Measurements from ENCODE around the gene AFMID. TPM values are rescaled to one million over a fixed set of nuclear protein-coding genes. Genes with fewer than 3 reads are reported as not detected.
A peak's percentile ranks its signal among the peaks of the same experiment; 100 is the strongest.

Gene AFMID
- total and polyA plus RNA-seq, 9 of the 15 experiments (the other 6 are each of a cell fraction or from before 2014, with no cell fraction given): 62.1 to 188 (median 74.4) TPM

DNA sequence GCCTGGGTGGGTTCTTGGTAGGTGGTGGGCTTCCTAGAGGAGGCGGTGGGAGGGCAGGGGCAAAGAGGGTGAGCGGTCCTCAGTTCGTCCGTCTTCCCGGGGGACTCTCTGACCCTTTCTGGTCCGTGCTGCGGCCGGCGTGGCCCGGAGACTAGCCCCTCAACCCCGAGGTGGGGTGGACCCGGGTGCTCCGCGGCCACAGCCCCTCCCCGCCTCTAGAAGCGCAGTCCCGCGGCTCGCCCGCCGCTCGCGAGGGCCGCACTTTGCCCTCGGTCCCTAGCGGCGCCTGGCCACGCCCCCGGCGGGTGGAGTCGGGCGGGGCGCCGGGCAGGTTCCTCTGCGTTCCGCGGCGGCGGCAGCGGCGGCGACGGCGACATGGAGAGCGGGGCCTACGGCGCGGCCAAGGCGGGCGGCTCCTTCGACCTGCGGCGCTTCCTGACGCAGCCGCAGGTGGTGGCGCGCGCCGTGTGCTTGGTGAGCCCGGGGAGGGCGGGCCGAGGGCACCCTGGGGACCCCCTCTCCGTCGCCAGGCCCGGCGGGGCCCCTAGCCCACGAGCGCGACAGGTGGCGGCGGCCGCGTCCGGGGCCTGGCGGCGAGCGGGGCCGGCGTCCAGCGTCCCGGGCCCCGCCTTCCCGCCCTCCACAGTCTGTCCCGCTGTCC lies 18.8 kb upstream of the AFMID start, which contains the start of gene SYNGR2 (continued):
- no peak for TF ChIP-seq E2F5 (CRISPR knock-in tag; IDR thresholded peaks at IDR 0.05)
- TF ChIP-seq PHB (CRISPR knock-in tag; IDR thresholded peaks at IDR 0.05): no peak
- TF ChIP-seq HSF4 (CRISPR knock-in tag; IDR thresholded peaks at IDR 0.05; ENCODE audit: borderline replicate concordance): no peak
- no peak for TF ChIP-seq HDAC3 (IDR thresholded peaks at IDR 0.05; ENCODE audit: borderline replicate concordance, partially characterized antibody)
- no peak; a peak in 1 of 4 replicates for TF ChIP-seq MNT (conservative IDR thresholded peaks at IDR 0.05)
- TF ChIP-seq FOS (IDR thresholded peaks at IDR 0.05; ENCODE audit: extremely low read depth, insufficient read length): no peak
- TF ChIP-seq, protein P1, sequence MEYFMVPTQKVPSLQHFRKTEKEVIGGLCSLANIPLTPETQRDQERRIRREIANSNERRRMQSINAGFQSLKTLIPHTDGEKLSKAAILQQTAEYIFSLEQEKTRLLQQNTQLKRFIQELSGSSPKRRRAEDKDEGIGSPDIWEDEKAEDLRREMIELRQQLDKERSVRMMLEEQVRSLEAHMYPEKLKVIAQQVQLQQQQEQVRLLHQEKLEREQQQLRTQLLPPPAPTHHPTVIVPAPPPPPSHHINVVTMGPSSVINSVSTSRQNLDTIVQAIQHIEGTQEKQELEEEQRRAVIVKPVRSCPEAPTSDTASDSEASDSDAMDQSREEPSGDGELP (CRISPR knock-in tag; IDR thresholded peaks at IDR 0.05; ENCODE audit: borderline replicate concordance): 0 out of 2 replicates have a peak, but pooled peaks have one; percentile 54
- peak; percentile 94 for TF ChIP-seq CHD2 (IDR thresholded peaks at IDR 0.05; ENCODE audit: low read depth, low read length)
- TF ChIP-seq ZBTB8A (IDR thresholded peaks at IDR 0.05; ENCODE audit: partially characterized antibody): no peak
- no peak for TF ChIP-seq ZNF778 (CRISPR knock-in tag; IDR thresholded peaks at IDR 0.05)
- TF ChIP-seq ZBTB7A (IDR thresholded peaks at IDR 0.05; ENCODE audit: borderline replicate concordance, control insufficient read depth, low read depth, low read length): peak; percentile 90; the same call in 1 of the 2 replicates
- TF ChIP-seq SMARCA4 (IDR thresholded peaks at IDR 0.05): no peak
- TF ChIP-seq RBFOX2 (IDR thresholded peaks at IDR 0.05; ENCODE audit: low read depth, low read length): peak; percentile 85
- TF ChIP-seq ZNF639 (CRISPR knock-in tag; conservative IDR thresholded peaks at IDR 0.05 in 1 of 2, IDR thresholded peaks at IDR 0.05 in 1 of 2): 0 out of 4 replicates have a peak, but pooled peaks of 1 of the 2 experiments have one; percentile 71
- TF ChIP-seq ATF1 (CRISPR knock-in tag; IDR thresholded peaks at IDR 0.05): no peak
- peak; percentile 38; the same call in 1 of the 2 replicates for TF ChIP-seq ATF1 (tag; IDR thresholded peaks at IDR 0.05)
- TF ChIP-seq NONO (IDR thresholded peaks at IDR 0.05; ENCODE audit: low read depth in 2 of 2, low read length in 1 of 2): peak in 1 of 2 experiments; percentile 91; a peak in 3 of 4 replicates
- TF ChIP-seq, protein P2, sequence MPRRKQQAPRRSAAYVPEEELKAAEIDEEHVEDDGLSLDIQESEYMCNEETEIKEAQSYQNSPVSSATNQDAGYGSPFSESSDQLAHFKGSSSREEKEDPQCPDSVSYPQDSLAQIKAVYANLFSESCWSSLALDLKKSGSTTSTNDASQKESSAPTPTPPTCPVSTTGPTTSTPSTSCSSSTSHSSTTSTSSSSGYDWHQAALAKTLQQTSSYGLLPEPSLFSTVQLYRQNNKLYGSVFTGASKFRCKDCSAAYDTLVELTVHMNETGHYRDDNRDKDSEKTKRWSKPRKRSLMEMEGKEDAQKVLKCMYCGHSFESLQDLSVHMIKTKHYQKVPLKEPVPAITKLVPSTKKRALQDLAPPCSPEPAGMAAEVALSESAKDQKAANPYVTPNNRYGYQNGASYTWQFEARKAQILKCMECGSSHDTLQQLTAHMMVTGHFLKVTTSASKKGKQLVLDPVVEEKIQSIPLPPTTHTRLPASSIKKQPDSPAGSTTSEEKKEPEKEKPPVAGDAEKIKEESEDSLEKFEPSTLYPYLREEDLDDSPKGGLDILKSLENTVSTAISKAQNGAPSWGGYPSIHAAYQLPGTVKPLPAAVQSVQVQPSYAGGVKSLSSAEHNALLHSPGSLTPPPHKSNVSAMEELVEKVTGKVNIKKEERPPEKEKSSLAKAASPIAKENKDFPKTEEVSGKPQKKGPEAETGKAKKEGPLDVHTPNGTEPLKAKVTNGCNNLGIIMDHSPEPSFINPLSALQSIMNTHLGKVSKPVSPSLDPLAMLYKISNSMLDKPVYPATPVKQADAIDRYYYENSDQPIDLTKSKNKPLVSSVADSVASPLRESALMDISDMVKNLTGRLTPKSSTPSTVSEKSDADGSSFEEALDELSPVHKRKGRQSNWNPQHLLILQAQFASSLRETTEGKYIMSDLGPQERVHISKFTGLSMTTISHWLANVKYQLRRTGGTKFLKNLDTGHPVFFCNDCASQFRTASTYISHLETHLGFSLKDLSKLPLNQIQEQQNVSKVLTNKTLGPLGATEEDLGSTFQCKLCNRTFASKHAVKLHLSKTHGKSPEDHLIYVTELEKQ (CRISPR knock-in tag; IDR thresholded peaks at IDR 0.05): no peak
- TF ChIP-seq KDM2B (CRISPR knock-in tag; IDR thresholded peaks at IDR 0.05): no peak
